ENCODE data around the gene GRK1.

DNA sequence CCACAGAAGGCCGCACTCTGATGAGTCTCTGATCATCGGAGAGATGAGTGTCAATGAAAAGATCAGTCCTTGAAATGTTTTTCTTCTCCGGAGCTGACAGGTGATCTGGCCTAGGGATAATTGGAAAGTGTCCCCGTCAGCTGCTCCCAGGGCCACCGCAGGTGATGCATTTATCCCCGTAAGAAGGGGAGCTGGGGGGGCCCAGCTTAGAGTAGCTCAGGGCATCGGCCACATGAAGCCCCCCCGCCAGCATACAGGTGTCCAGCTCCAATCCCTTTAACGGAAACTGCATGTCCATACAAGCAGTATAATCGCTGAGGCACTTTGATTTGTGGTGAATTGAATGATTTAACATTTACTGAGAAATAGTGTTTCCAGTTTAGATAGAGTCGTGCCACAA lies 36.7 kb upstream of the GRK1 start:
- no peak for TF ChIP-seq EZH2phosphoT487 (IDR thresholded peaks at IDR 0.05; ENCODE audit: insufficient read depth, low read depth)
- no peak for TF ChIP-seq EZH2 (IDR thresholded peaks at IDR 0.05; ENCODE audit: insufficient read depth, poor library complexity, severe bottlenecking)
